ENCODE data around the gene DNAJC8.

GRCh38 chr1:28246427-28246832, 13.6 kb upstream of the DNAJC8 start:
- TF ChIP-seq ZC3H10 (CRISPR knock-in tag; IDR thresholded peaks at IDR 0.05): no peak
- TF ChIP-seq CSDC2 (CRISPR knock-in tag; IDR thresholded peaks at IDR 0.05): no peak
- no peak for TF ChIP-seq BACH2 (CRISPR knock-in tag; IDR thresholded peaks at IDR 0.05; ENCODE audit: borderline replicate concordance)
- TF ChIP-seq ARNTL (CRISPR knock-in tag; IDR thresholded peaks at IDR 0.05; ENCODE audit: borderline replicate concordance, low read depth): no peak
- TF ChIP-seq, protein P1, sequence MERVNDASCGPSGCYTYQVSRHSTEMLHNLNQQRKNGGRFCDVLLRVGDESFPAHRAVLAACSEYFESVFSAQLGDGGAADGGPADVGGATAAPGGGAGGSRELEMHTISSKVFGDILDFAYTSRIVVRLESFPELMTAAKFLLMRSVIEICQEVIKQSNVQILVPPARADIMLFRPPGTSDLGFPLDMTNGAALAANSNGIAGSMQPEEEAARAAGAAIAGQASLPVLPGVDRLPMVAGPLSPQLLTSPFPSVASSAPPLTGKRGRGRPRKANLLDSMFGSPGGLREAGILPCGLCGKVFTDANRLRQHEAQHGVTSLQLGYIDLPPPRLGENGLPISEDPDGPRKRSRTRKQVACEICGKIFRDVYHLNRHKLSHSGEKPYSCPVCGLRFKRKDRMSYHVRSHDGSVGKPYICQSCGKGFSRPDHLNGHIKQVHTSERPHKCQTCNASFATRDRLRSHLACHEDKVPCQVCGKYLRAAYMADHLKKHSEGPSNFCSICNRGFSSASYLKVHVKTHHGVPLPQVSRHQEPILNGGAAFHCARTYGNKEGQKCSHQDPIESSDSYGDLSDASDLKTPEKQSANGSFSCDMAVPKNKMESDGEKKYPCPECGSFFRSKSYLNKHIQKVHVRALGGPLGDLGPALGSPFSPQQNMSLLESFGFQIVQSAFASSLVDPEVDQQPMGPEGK (CRISPR knock-in tag; IDR thresholded peaks at IDR 0.05; ENCODE audit: borderline replicate concordance): no peak
- TF ChIP-seq PPARA (CRISPR knock-in tag; IDR thresholded peaks at IDR 0.05; ENCODE audit: borderline replicate concordance): no peak
- TF ChIP-seq, protein P2, sequence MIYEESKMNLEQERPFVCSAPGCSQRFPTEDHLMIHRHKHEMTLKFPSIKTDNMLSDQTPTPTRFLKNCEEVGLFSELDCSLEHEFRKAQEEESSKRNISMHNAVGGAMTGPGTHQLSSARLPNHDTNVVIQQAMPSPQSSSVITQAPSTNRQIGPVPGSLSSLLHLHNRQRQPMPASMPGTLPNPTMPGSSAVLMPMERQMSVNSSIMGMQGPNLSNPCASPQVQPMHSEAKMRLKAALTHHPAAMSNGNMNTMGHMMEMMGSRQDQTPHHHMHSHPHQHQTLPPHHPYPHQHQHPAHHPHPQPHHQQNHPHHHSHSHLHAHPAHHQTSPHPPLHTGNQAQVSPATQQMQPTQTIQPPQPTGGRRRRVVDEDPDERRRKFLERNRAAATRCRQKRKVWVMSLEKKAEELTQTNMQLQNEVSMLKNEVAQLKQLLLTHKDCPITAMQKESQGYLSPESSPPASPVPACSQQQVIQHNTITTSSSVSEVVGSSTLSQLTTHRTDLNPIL (CRISPR knock-in tag; IDR thresholded peaks at IDR 0.05; ENCODE audit: low read depth): no peak
- TF ChIP-seq GLIS3 (CRISPR knock-in tag; IDR thresholded peaks at IDR 0.05): no peak
- no peak for TF ChIP-seq SNAI2 (CRISPR knock-in tag; IDR thresholded peaks at IDR 0.05)
- TF ChIP-seq TCF4 (CRISPR knock-in tag; IDR thresholded peaks at IDR 0.05; ENCODE audit: borderline replicate concordance): no peak
- TF ChIP-seq ZNF565 (CRISPR knock-in tag; conservative IDR thresholded peaks at IDR 0.05; ENCODE audit: low read depth): no peak
- no peak for TF ChIP-seq TOX (CRISPR knock-in tag; IDR thresholded peaks at IDR 0.05; ENCODE audit: borderline replicate concordance)
- TF ChIP-seq ZFP30 (CRISPR knock-in tag; IDR thresholded peaks at IDR 0.05): no peak

All from SK-N-SH treated with all-trans-retinoic acid at 6 μM for 48 hours (cell line).